Spleen (tissue), 11 donors: Measurements from ENCODE around the gene ITGA1. TPM values are rescaled to one million over a fixed set of nuclear protein-coding genes. Genes with fewer than 3 reads are reported as not detected.

ENCODE experiments used
- DNase-seq: peaks from one replicate; pipeline ENCODE4 v3.0.0-alpha.2; 2020
- H3K27ac ChIP-seq, 8 donors: fragments of 200-600 bp; sonication (generic) in 7 of 8; 1 replicate in 4 of 8; 2 replicates in 4 of 8; pipeline versions ENCODE4 v1.5.0 to v1.8.0; 2016 to 2021; ENCODE audit warnings: inconsistent platforms in 4 of 8, mild to moderate bottlenecking in 4 of 8, moderate library complexity in 1 of 8
- H3K27me3 ChIP-seq, 7 donors: fragments of 200-600 bp; sonication (generic) in 6 of 7; replicated peaks in 1 of 7; 1 replicate in 4 of 7; 2 replicates in 3 of 7; pipeline versions ENCODE4 v1.5.0 to v1.8.0; 2016 to 2021; ENCODE audit warnings: inconsistent platforms in 3 of 7, mild to moderate bottlenecking in 1 of 7
- H3K36me3 ChIP-seq, 6 donors: fragments of 200-600 bp; sonication (generic) in 5 of 6; 1 replicate in 4 of 6; 2 replicates in 2 of 6; pipeline versions ENCODE4 v1.5.0 to v1.8.0; 2016 to 2021; ENCODE audit warnings: inconsistent platforms in 2 of 6
- H3K4me1 ChIP-seq, 6 donors: fragments of 200-600 bp; sonication (generic) in 5 of 6; 1 replicate in 3 of 6; 2 replicates in 3 of 6; pipeline versions ENCODE4 v1.5.0 to v1.8.0; 2016 to 2021; ENCODE audit warnings: inconsistent platforms in 3 of 6
- H3K4me3 ChIP-seq, 8 donors: fragments of 200-600 bp; sonication (generic) in 7 of 8; 1 replicate in 4 of 8; 2 replicates in 4 of 8; pipeline versions ENCODE4 v1.5.0 to v1.8.0; 2016 to 2021; ENCODE audit warnings: inconsistent platforms in 4 of 8, mild to moderate bottlenecking in 4 of 8, moderate library complexity in 2 of 8
- H3K9me3 ChIP-seq, 8 donors: fragments of 200-600 bp; sonication (generic) in 7 of 8; 1 replicate in 4 of 8; 2 replicates in 4 of 8; pipeline versions ENCODE4 v1.5.0 to v1.8.0; 2016 to 2021; ENCODE audit warnings: inconsistent platforms in 4 of 8
- CTCF ChIP-seq, 11 experiments: fragments of 200-600 bp in 7 of 11; fragments of 450-650 bp in 4 of 11; sonication (generic) in 4 of 11; IDR thresholded peaks in 8 of 11; conservative IDR thresholded peaks in 3 of 11; 1 replicate in 7 of 11; 2 replicates in 4 of 11; pipeline versions ENCODE4 v1.4.0 to v1.8.0; 2016 to 2021; ENCODE audit warnings: antibody characterized with exemption in 11 of 11, inconsistent platforms in 4 of 11, mild to moderate bottlenecking in 1 of 11
- POLR2A ChIP-seq, 3 donors: fragments of 450-650 bp; IDR thresholded peaks; one replicate each; pipeline ENCODE4 v1.5.1; 2017; ENCODE audit warnings: antibody characterized with exemption in 3 of 3, mild to moderate bottlenecking in 1 of 3
- POLR2AphosphoS5 ChIP-seq, 3 donors: sonication (generic); formaldehyde crosslinking; IDR thresholded peaks; one replicate each; pipeline ENCODE4 v1.5.1; 2017; ENCODE audit warnings: antibody characterized with exemption in 3 of 3
- WGBS, 5 donors: extraction: QIAGEN DNeasy Blood & Tissue Kit in 3 of 5; methylation state at CpG; one replicate each; pipeline versions ENCODE4 v1.1.5 to v1.1.7; 2013 to 2018; 5-methylcytosine and 5-hydroxymethylcytosine counted together
- intact Hi-C: fragments of 100-400 bp; cut with DNase I; formaldehyde crosslinking; loops from one replicate; pipeline ENCODE4 v1.15.0; 2023; ENCODE audit warnings: low total_unique reads
- polyA plus RNA-seq, 3 donors: library from polyadenylated mRNA; stranded (reverse); fragments of 200-250 nt; gene quantifications; one replicate each; pipeline ENCODE4 v1.2.1, GENCODE V29; 2013
- total RNA-seq, 7 donors: library from RNA; depleted of rRNA in 3 of 7; stranded (reverse); fragments of >200 nt in 3 of 7; fragmentation: NEBNext Ultra II Directional in 4 of 7; extraction: Animal tissue kit (Norgen Biotek cat#: 25700) in 4 of 7; gene quantifications; one replicate each; pipeline versions ENCODE4 v1.1.0 to v1.2.1, GENCODE V29; 2016 to 2021
- donor health status: healthy with polysubstance abuse.
- donor health status: DM: no; HTN: no; CAD: no; lungs with moderate emphysema.
- donor health status: DM: no; HTN: no; CAD: no.
- donor health status: Bipolar disorder and iron deficiency.
- donor health status: healthy.
- donor health status: DM: no; HTN: no; CAD: no.
- donor health status: DM: yes; HTN: yes; CAD: no.

Gene ITGA1
- total and polyA plus RNA-seq, 10 donors, result 8.3 to 505 (median 289) TPM

- TF ChIP-seq POLR2AphosphoS5 (IDR thresholded peaks at IDR 0.05) (no peak), POLR2A (IDR thresholded peaks at IDR 0.05) (no peak), CTCF (IDR thresholded peaks at IDR 0.05 in 8 of 11, conservative IDR thresholded peaks at IDR 0.05 in 3 of 11) (no peak)
- Histone ChIP-seq H3K27ac (peak overlapping the region in 2 of 8 donors; percentile 22 to 34), H3K36me3 (no peaks in the 10 kb centered on the region), H3K4me3 (no peak overlapping the region), H3K9me3 (no peaks in the 10 kb centered on the region), H3K4me1 (peaks cover 0 to 36% (median 20%) of the 10 kb centered on the region in 6 donors), H3K27me3 (peaks cover 0 to 46% (median 5%) of the 10 kb centered on the region in 7 donors)
- no peak for DNase-seq
- WGBS, 5 donors, result 55 to 76% (median 62%) methylated on average over 2 of the region's 2 CpGs
- intact Hi-C loops, result no loop called here
Observed at GRCh38 chr5:52783226-52783959, 4.3 kb upstream of the ITGA1 start.

GRCh38 chr5:52784737-52785136 is 3.0 kb upstream of the ITGA1 start:
- intact Hi-C loops, result no loop called here
- WGBS, 5 donors, result 51 to 65% (median 59%) methylated on average over 6 of the region's 6 CpGs
- no peaks in the 10 kb centered on the region for H3K9me3 ChIP-seq
- H3K4me3 ChIP-seq, result no peak overlapping the region
- H3K27me3 ChIP-seq, result peaks cover 0 to 49% (median 6%) of the 10 kb centered on the region in 7 donors
- no peaks in the 10 kb centered on the region for H3K36me3 ChIP-seq
- DNase-seq, result no peak
- no peak overlapping the region for H3K27ac ChIP-seq
- TF ChIP-seq POLR2A (IDR thresholded peaks at IDR 0.05) (no peak), CTCF (IDR thresholded peaks at IDR 0.05 in 8 of 11, conservative IDR thresholded peaks at IDR 0.05 in 3 of 11) (no peak), POLR2AphosphoS5 (IDR thresholded peaks at IDR 0.05) (no peak)
- H3K4me1 ChIP-seq, result peaks cover 0 to 43% (median 20%) of the 10 kb centered on the region in 6 donors

- 42 to 55% (median 51%) methylated on average over 4 of the region's 4 CpGs for WGBS, 5 donors
- intact Hi-C loops, result no loop called here
- peak overlapping the region; percentile 73 to 95 (median 92) for H3K27ac ChIP-seq
- H3K9me3 ChIP-seq, result no peaks in the 10 kb centered on the region
- TF ChIP-seq POLR2AphosphoS5 (IDR thresholded peaks at IDR 0.05) (no peak), POLR2A (IDR thresholded peaks at IDR 0.05) (no peak), CTCF (IDR thresholded peaks at IDR 0.05 in 8 of 11, conservative IDR thresholded peaks at IDR 0.05 in 3 of 11) (no peak)
- H3K27me3 ChIP-seq, result peaks cover 0 to 49% (median 6%) of the 10 kb centered on the region in 7 donors
- H3K4me1 ChIP-seq, result peaks cover 0 to 43% (median 20%) of the 10 kb centered on the region in 6 donors
- DNase-seq, result no peak
- H3K4me3 ChIP-seq, result peak overlapping the region in 1 of 8 donors; percentile 80
- H3K36me3 ChIP-seq, result no peaks in the 10 kb centered on the region
Observed at GRCh38 chr5:52786391-52786790, 1.3 kb upstream of the ITGA1 start.

GRCh38 chr5:52786949-52787599 is 642 bp upstream of the ITGA1 start:
- peak overlapping the region; percentile 73 to 95 (median 92) for H3K27ac ChIP-seq
- peaks cover 0 to 49% (median 6%) of the 10 kb centered on the region in 7 donors for H3K27me3 ChIP-seq
- intact Hi-C loops, result no loop called here
- H3K4me3 ChIP-seq, result peak overlapping the region; percentile 48 to 80 (median 58)
- no peak for TF ChIP-seq POLR2AphosphoS5 (IDR thresholded peaks at IDR 0.05)
- no peak for TF ChIP-seq POLR2A (IDR thresholded peaks at IDR 0.05)
- peak in 2 of 11 experiments; percentile 8 to 10 for TF ChIP-seq CTCF (IDR thresholded peaks at IDR 0.05 in 8 of 11, conservative IDR thresholded peaks at IDR 0.05 in 3 of 11)
- DNase-seq, result no peak
- no peaks in the 10 kb centered on the region for H3K36me3 ChIP-seq
- peaks cover 0 to 43% (median 20%) of the 10 kb centered on the region in 6 donors for H3K4me1 ChIP-seq
- WGBS, 5 donors, result 1 to 4% (median 3%) methylated on average over 11 of the region's 11 CpGs
- no peaks in the 10 kb centered on the region for H3K9me3 ChIP-seq
